Measurements from ENCODE around the gene CDON.

Gene CDON

DNA sequence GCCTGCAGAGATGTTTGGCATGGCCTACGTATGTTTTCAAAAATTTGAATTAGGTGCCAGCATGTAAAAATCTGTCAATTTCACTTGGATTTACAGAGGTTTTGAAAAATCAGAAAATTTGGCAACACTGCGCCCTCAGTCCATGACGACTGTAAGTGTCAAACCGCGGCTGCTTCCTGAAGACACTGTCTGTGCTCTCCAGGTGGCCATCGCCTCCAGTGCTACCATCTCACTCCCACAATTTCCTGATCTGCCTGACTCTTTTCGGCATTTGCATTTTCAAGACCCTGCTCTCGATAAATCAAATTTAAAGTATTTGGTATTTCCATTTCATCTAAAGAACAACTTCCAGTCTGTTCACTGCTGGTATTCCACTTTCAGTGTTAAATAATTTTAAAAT, 82.2 kb downstream of the CDON start:
- Histone ChIP-seq H3K4me1 (ENCODE audit: insufficient read depth, low read length, poor library complexity, severe bottlenecking) (no peaks in the 10 kb centered on the region), H3F3A (ENCODE audit: low read depth) (no peaks in the 10 kb centered on the region), H4K20me1 (ENCODE audit: insufficient read depth, low read length, poor library complexity, severe bottlenecking) (no peaks in the 10 kb centered on the region), H3K79me2 (ENCODE audit: insufficient read depth, low read length) (no peaks in the 10 kb centered on the region), H2AFZ (ENCODE audit: low read length) (no peak overlapping the region), H3K36me3 (ENCODE audit: insufficient read depth, low read length) (no peaks in the 10 kb centered on the region), H3K27me3 (ENCODE audit: insufficient read depth, low read length, poor library complexity, severe bottlenecking) (no peaks in the 10 kb centered on the region), H3K4me2 (ENCODE audit: low read depth, low read length, poor library complexity, severe bottlenecking) (no peak overlapping the region), H3K9ac (ENCODE audit: low read depth, low read length, poor library complexity, severe bottlenecking) (no peak overlapping the region), H3K9me3 (ENCODE audit: insufficient read depth, low read depth, low read length) (no peaks in the 10 kb centered on the region), H3K4me3 (ENCODE audit: low read length, poor library complexity, severe bottlenecking) (no peak overlapping the region), H3K9me2 (replicated peaks; ENCODE audit: low read depth, low read length) (no peaks in the 10 kb centered on the region)
- TF ChIP-seq EZH2phosphoT487 (IDR thresholded peaks at IDR 0.05; ENCODE audit: borderline replicate concordance): no peak
- TF ChIP-seq, protein P1, sequence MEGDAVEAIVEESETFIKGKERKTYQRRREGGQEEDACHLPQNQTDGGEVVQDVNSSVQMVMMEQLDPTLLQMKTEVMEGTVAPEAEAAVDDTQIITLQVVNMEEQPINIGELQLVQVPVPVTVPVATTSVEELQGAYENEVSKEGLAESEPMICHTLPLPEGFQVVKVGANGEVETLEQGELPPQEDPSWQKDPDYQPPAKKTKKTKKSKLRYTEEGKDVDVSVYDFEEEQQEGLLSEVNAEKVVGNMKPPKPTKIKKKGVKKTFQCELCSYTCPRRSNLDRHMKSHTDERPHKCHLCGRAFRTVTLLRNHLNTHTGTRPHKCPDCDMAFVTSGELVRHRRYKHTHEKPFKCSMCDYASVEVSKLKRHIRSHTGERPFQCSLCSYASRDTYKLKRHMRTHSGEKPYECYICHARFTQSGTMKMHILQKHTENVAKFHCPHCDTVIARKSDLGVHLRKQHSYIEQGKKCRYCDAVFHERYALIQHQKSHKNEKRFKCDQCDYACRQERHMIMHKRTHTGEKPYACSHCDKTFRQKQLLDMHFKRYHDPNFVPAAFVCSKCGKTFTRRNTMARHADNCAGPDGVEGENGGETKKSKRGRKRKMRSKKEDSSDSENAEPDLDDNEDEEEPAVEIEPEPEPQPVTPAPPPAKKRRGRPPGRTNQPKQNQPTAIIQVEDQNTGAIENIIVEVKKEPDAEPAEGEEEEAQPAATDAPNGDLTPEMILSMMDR (conservative IDR thresholded peaks at IDR 0.05; ENCODE audit: low read length): no peak

DNA sequence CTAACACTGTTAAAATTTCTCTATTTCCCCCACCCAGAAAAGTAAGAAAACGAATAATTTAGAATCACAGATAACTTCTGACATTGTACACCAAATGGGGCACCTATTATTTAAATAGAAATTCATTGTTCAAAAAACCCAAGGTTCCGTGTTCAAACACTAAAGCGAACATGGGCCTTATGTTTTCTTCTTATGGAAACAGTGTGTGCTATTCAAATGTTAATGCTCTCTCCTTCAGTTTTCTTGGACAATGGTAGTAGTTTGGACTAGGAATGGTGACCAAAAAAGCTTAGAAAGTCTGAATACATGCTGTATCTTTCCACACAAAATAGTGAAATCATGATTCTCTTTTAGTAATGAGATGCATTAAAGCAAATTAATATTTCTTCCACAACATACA, 83.2 kb downstream of the CDON start:
- Histone ChIP-seq H2AFZ (ENCODE audit: low read length) (no peak overlapping the region), H3K9ac (ENCODE audit: low read depth, low read length, poor library complexity, severe bottlenecking) (no peak overlapping the region), H3K27me3 (ENCODE audit: insufficient read depth, low read length, poor library complexity, severe bottlenecking) (no peaks in the 10 kb centered on the region), H3K4me2 (ENCODE audit: low read depth, low read length, poor library complexity, severe bottlenecking) (no peak overlapping the region), H3F3A (ENCODE audit: low read depth) (no peaks in the 10 kb centered on the region), H3K4me1 (ENCODE audit: insufficient read depth, low read length, poor library complexity, severe bottlenecking) (no peaks in the 10 kb centered on the region), H3K4me3 (ENCODE audit: low read length, poor library complexity, severe bottlenecking) (no peak overlapping the region), H3K9me3 (ENCODE audit: insufficient read depth, low read depth, low read length) (no peaks in the 10 kb centered on the region), H3K79me2 (ENCODE audit: insufficient read depth, low read length) (no peaks in the 10 kb centered on the region), H3K9me2 (replicated peaks; ENCODE audit: low read depth, low read length) (no peaks in the 10 kb centered on the region), H3K36me3 (ENCODE audit: insufficient read depth, low read length) (no peaks in the 10 kb centered on the region), H4K20me1 (ENCODE audit: insufficient read depth, low read length, poor library complexity, severe bottlenecking) (no peaks in the 10 kb centered on the region)
- TF ChIP-seq, protein P1 (conservative IDR thresholded peaks at IDR 0.05; ENCODE audit: low read length): no peak
- no peak for TF ChIP-seq EZH2phosphoT487 (IDR thresholded peaks at IDR 0.05; ENCODE audit: borderline replicate concordance)

DNA sequence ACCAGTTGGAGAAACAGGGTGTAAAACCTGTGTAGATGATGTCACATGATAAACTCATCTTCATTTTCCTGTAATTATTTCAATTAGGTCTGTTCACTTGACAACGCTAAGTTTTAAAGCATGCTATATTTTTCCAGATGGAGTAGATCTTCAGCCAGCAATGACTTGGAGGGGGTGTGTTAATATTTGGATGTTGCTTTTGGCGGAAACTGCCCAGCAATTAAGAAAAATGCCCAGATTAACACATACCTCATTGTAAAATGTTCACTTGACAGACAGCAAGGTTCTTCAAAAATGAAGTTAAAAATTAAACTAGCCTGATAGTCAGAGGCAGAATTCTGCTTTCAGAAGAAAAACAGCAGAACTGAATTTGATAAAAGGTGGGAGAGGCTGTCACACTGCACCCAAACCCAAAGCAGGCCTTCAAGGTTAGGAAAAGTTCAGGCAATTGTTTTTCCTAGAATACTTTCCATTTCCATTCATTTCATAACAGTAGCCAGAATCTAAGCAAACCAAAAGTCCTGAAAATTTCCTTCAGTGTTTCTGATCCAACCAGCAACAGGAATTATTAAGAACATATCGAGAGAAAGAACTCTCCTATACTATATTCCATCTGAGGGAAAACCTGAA, 83.8 kb downstream of the CDON start:
- Histone ChIP-seq H4K20me1 (ENCODE audit: insufficient read depth, low read length, poor library complexity, severe bottlenecking) (no peaks in the 10 kb centered on the region), H3K9ac (ENCODE audit: low read depth, low read length, poor library complexity, severe bottlenecking) (no peak overlapping the region), H3K79me2 (ENCODE audit: insufficient read depth, low read length) (no peaks in the 10 kb centered on the region), H3K9me3 (ENCODE audit: insufficient read depth, low read depth, low read length) (no peaks in the 10 kb centered on the region), H3K9me2 (replicated peaks; ENCODE audit: low read depth, low read length) (no peaks in the 10 kb centered on the region), H3K27me3 (ENCODE audit: insufficient read depth, low read length, poor library complexity, severe bottlenecking) (no peaks in the 10 kb centered on the region), H3K4me2 (ENCODE audit: low read depth, low read length, poor library complexity, severe bottlenecking) (no peak overlapping the region), H3K36me3 (ENCODE audit: insufficient read depth, low read length) (no peaks in the 10 kb centered on the region), H3K4me1 (ENCODE audit: insufficient read depth, low read length, poor library complexity, severe bottlenecking) (no peaks in the 10 kb centered on the region), H2AFZ (ENCODE audit: low read length) (no peak overlapping the region), H3K4me3 (ENCODE audit: low read length, poor library complexity, severe bottlenecking) (no peak overlapping the region), H3F3A (ENCODE audit: low read depth) (no peaks in the 10 kb centered on the region)
- TF ChIP-seq EZH2phosphoT487 (IDR thresholded peaks at IDR 0.05; ENCODE audit: borderline replicate concordance): no peak
- TF ChIP-seq, protein P1 (conservative IDR thresholded peaks at IDR 0.05; ENCODE audit: low read length): no peak
